GM19468 (cell line): Measurements from ENCODE around the gene NRN1.
"Not testable (repeated sequence)": the region's sequence is repeated elsewhere in the genome, so short reads cannot be mapped to it uniquely, and the experiment has no call there.

Experiments used
- ATAC-seq: cut with Tn5 transposase; IDR thresholded peaks from one replicate; pipeline ENCODE4 v1.9.1; 2021; ENCODE audit warnings: mild to moderate bottlenecking, moderate library complexity, moderate number of reproducible peaks; ENCODE audit not compliant: unreplicated experiment; ENCODE audit errors: extremely low read depth

The NRN1 gene

GRCh38 chr6:5984150-5985089 is 22.3 kb downstream of the NRN1 start:
- ATAC-seq: no peak

DNA sequence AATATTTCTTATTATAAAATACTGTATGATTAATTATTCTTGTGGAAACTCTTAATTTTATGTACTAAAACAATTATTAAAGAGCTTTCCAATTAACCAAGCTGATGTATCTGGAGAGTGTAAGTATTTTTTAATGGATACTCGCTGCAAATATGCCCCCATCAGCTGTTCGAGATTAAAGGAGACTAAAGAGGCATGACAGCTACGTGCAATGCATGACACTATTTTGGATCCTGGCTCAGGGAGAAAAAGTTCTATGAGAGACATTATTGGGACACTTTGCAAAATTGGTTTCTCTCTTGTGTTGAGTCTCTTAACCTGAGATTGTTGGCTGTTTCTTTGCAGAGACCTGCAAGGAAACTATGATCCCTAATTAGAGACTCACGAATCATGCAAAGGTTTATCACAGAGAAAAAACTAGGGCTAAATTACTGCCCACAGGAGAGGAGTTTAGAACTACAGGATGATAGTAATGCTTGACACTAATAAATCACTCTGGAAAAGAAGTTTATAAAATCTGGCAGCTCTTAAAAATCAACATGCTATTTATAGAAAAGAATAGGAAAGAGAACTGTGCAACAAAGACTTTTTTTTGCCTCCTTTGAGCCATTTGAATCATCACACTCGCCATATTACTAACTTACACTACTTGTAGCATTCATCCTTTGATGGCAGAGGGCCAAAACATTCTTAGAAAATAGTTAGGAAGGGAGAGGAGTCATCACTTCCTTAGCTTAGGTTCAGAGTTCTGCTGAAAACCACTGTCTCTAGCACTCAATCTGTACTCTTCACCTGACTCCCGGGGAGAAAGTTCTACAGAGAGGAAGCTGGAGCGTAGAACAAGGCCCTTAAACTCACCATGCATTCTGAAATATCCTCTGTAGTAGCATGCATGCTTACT is 25.3 kb downstream of the NRN1 start:
- no peak for ATAC-seq

GRCh38 chr6:5979650-5980420 is 26.9 kb downstream of the NRN1 start:
- ATAC-seq: no peak

DNA sequence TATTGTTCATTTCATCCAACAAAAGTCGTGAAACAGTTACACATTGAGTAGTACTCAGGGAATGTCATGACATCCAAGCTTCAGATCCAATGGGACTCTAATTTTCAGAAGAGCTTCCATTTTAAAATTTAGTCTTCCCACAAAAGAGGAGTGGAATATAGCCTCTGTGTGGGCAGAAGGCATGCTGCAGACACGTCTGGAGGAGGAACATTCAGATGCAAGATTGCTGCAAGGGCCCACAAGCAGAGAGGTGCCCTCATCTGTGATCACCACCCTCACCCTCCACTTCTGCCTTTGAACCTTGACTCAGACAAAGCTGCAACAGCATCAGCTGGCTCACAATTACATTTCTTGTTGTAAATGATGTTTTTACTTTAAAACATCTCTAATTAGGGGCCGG is 29.9 kb downstream of the NRN1 start:
- ATAC-seq: no peak

DNA sequence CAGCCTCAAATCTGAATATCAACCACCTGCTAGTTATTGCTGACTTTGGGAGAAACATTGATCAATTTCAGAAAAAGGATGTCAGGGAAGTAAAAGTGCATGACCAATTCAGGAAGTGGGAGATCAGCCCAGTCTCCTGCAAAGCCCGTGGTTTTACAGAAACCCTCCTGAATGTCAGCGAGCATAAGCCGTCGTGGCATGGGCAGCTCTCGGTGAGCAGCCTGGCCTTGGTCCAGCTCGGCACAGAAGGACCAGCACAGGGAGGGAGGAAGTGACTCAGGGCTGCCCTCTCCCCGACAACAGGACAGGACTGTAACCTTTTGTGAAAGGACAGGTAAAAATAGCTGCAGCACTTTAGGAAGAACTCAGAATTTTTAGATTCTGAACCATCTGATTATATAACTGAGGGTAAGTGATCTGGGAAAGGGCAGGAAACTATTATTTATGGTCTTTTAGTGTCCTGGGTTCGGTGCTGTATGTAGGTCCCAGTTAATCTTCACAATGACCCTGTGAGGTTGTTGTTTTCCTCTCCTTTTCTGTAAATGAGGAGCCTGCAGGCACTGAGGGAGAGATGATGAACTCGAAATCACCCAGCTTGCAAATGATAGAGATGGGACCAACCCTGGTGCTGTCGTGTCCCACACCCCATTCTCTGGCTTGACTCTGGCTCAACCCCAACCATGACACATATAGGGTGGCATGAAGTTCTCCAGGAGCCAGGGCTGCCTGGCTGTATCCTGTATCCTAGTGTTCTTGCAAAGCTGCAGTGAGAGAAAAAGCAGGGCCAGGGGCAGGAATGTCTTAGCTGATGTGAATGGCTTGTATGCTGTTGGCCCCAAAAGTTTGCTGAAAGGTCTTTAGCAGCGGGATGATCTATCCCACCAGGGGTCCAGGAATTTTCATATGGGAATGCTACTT is 37.6 kb downstream of the NRN1 start:
- ATAC-seq: no peak

GRCh38 chr6:5968036-5968435 is 38.7 kb downstream of the NRN1 start:
- ATAC-seq: not testable (repeated sequence)

DNA sequence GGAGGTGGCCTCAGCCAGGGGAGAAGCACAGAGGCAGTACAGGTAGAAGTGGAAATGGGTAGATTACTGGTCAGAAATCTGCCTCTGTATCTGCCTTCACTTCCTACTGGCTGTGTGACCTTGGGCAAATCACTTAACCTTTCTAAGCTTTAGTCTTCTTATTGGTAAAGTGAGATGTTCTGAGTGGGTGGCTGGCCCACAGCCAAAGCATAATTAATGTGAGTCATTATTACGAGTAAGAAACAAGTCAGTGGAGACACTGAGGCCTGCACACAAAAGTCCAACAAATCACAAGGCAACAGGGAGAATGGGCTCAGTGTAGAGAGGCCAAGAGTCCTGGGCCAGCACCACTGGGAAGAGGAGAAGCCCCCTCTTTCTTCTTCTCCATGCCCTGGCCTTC is 39.1 kb downstream of the NRN1 start:
- no peak for ATAC-seq

- ATAC-seq: no peak
Measured at GRCh38 chr6:5962794-5963193, 43.9 kb downstream of the NRN1 start.

DNA sequence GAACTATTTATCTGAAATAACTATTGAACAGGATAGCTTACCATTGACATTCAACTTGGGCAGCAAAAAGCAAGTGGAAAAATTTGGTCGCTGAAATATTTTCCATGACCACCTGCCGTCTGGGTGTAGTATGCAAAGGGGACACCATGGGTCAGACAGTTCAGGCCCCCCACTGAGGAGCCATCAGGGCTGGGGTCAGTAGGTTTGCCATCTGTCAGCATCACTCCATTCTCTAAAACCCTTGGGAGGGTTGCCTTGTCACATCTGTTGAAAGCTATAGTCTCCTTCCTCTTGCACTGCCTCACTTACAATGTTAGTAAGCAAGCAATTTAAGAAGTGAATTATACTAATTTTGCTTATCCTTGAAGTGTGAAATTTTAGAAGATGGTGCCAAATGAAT is 44.9 kb downstream of the NRN1 start:
- no peak for ATAC-seq

DNA sequence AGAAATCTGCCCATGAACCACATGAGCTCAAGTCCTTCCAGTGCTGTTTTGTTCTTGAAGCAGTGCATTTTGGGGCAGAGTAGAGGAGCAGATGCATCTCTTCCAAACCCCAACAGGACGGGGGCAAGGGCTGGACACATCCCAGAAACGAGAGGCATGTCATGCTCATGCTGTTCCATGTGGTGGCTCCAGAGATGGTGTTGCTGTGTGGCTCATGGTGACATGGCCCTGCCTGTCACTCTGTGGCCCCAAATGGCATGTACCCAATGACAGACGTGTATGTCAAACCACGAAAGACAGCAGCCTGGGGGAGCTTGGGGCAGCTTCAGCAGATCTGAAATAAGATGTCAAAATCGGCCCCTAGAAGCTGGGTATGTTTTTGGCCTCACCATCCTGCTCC is 46.3 kb downstream of the NRN1 start:
- no peak for ATAC-seq

GRCh38 chr6:5958921-5959320 is 47.8 kb downstream of the NRN1 start:
- no peak for ATAC-seq

GRCh38 chr6:5956939-5957338 is 49.8 kb downstream of the NRN1 start:
- ATAC-seq: no peak

DNA sequence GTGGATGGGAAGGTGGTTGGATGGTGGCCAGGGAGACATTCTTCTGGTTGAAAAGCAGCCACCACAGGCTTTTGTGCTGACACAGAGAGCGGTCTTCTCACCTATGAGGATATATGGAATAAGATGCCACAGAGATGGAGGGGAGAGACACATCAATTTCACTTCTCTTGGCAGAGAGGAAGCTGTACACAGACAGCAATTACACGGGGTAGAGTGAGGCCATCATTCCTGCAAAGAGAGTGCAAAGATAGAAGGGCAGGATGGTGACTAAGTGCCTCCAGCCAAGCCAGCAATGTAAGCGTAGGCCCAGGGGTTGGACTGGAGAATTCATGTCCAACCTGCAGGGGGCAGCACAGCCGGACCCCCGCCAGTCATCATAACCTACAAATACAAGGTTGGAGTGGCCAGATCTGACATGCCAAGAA is 56.4 kb downstream of the NRN1 start:
- no peak for ATAC-seq
